Bronchial epithelial cell (primary cell): Measurements from ENCODE around the gene SOCS6. TPM values are rescaled to one million over a fixed set of nuclear protein-coding genes. Genes with fewer than 3 reads are reported as not detected.
A peak's percentile ranks its signal among the peaks of the same experiment; 100 is the strongest.

ENCODE experiments used
- DNase-seq: peaks from one replicate; pipeline ENCODE4 v3.0.0-alpha.2; 2010; ENCODE audit warnings: low read depth
- FAIRE-seq: peaks from 2 replicates; lab custom pipeline; 2011; peaks lifted over from hg19 to GRCh38; lab: Jason Lieb, UNC
- H3K27me3 ChIP-seq: 2 replicates; pipeline ENCODE4 v1.5.1; 2011; ENCODE audit warnings: low read length; ENCODE audit not compliant: control insufficient read depth, insufficient read depth
- H3K36me3 ChIP-seq: 2 replicates; pipeline ENCODE4 v1.5.1; 2011; ENCODE audit warnings: low read length; ENCODE audit not compliant: control insufficient read depth, insufficient read depth
- H3K4me3 ChIP-seq: 2 replicates; pipeline ENCODE4 v1.5.1; 2011; ENCODE audit warnings: mild to moderate bottlenecking, low read depth, low read length, control low read depth
- CTCF ChIP-seq: IDR thresholded peaks from 2 replicates; pipeline ENCODE4 v1.5.1; 2011; ENCODE audit warnings: mild to moderate bottlenecking, moderate library complexity, low read length, control low read depth, inconsistent platforms; ENCODE audit not compliant: insufficient read depth, severe bottlenecking
- total RNA-seq: library from RNA; depleted of rRNA; stranded (reverse); fragments of >200 nt; gene quantifications from 2 replicates; pipeline ENCODE4 v1.2.1, GENCODE V29; 2014

The SOCS6 gene
- total RNA-seq, 1 donor from 2014 or later: 51.6 TPM

- Histone ChIP-seq H3K4me3 (no peak overlapping the region), H3K36me3 (peaks cover 2% of the 10 kb centered on the region), H3K27me3 (no peaks in the 10 kb centered on the region)
- no peak for TF ChIP-seq CTCF
- DNase-seq: no peak
- FAIRE-seq: no peak
These were observed 45.4 kb downstream of the SOCS6 start for GRCh38 chr18:70334264-70334663.

- FAIRE-seq (no peak), DNase-seq (peak; percentile 91)
- Histone ChIP-seq H3K27me3 (no peaks in the 10 kb centered on the region), H3K36me3 (peaks cover 2% of the 10 kb centered on the region), H3K4me3 (no peak overlapping the region)
- TF ChIP-seq CTCF: no peak
These were observed 46.0 kb downstream of the SOCS6 start for GRCh38 chr18:70334728-70335329.

- DNase-seq (peak; percentile 98), FAIRE-seq (peak; percentile 66)
- H3K4me3 ChIP-seq: peak overlapping the region; percentile 6
- no peaks in the 10 kb centered on the region for H3K27me3 ChIP-seq
- TF ChIP-seq CTCF: no peak
- peaks cover 2% of the 10 kb centered on the region for H3K36me3 ChIP-seq
These were observed 47.3 kb downstream of the SOCS6 start for GRCh38 chr18:70335892-70336726.

- DNase-seq (peak; percentile 98), FAIRE-seq (peak; percentile 68)
These were observed 48.5 kb downstream of the SOCS6 start for GRCh38 chr18:70337139-70337972.

GRCh38 chr18:70338890-70339289 is 50.0 kb downstream of the SOCS6 start:
- H3K27me3 ChIP-seq: no peaks in the 10 kb centered on the region
- no peak for TF ChIP-seq CTCF
- peaks cover 2% of the 10 kb centered on the region for H3K36me3 ChIP-seq
- H3K4me3 ChIP-seq: no peak overlapping the region
- FAIRE-seq (no peak), DNase-seq (no peak)

More at GRCh38 chr18:70337139-70337972, 48.5 kb downstream of the SOCS6 start:
- Histone ChIP-seq H3K4me3 (peak overlapping the region; percentile 6), H3K27me3 (no peaks in the 10 kb centered on the region), H3K36me3 (peaks cover 2% of the 10 kb centered on the region)
- no peak for TF ChIP-seq CTCF
